SK-N-MC (cell line): ENCODE measurements around the gene DNAJC7.

Experiments used
- DNase-seq: peaks from one replicate; pipeline ENCODE4 v3.0.0-alpha.2; 2011; ENCODE audit warnings: low read depth, low spot score
- H3K27ac ChIP-seq: fragments of 200-600 bp; sonication (generic); 2 replicates; pipeline ENCODE4 v1.5.1; 2016; ENCODE audit warnings: mixed run types
- H3K36me3 ChIP-seq: fragments of 200-600 bp; sonication (generic); 2 replicates; pipeline ENCODE4 v1.6.1; 2017; ENCODE audit warnings: antibody characterized with exemption, low read length, mixed read lengths; ENCODE audit not compliant: insufficient read depth
- H3K4me3 ChIP-seq: fragments of 200-600 bp; sonication (generic); 2 replicates; pipeline ENCODE4 v1.5.1; 2016
- H3K9ac ChIP-seq: fragments of 200-600 bp; sonication (generic); 2 replicates; pipeline ENCODE4 v1.8.0; 2017; ENCODE audit warnings: mixed run types, mixed read lengths; ENCODE audit not compliant: insufficient read length
- H3K9me3 ChIP-seq: fragments of 200-600 bp; sonication (generic); 2 replicates; pipeline ENCODE4 v1.6.1; 2017; ENCODE audit warnings: low read depth, mild to moderate bottlenecking, antibody characterized with exemption, low read length, moderate library complexity, mixed read lengths
- EZH2 ChIP-seq: fragments of 200-600 bp; sonication (generic); IDR thresholded peaks from one replicate; pipeline ENCODE4 v1.6.1; 2017; ENCODE audit warnings: antibody characterized with exemption
- FOXP2 ChIP-seq: optimal IDR thresholded peaks from 2 replicates; pipeline ENCODE3; 2011; ENCODE audit warnings: mild to moderate bottlenecking, moderate library complexity; ENCODE audit not compliant: insufficient read depth; ENCODE audit errors: extremely low read length, control extremely low read depth
- POLR2AphosphoS5 ChIP-seq: IDR thresholded peaks from 2 replicates; pipeline ENCODE4 v1.6.1; 2012; ENCODE audit warnings: mild to moderate bottlenecking, low read depth, low read length, borderline replicate concordance

DNAJC7 gene

DNA sequence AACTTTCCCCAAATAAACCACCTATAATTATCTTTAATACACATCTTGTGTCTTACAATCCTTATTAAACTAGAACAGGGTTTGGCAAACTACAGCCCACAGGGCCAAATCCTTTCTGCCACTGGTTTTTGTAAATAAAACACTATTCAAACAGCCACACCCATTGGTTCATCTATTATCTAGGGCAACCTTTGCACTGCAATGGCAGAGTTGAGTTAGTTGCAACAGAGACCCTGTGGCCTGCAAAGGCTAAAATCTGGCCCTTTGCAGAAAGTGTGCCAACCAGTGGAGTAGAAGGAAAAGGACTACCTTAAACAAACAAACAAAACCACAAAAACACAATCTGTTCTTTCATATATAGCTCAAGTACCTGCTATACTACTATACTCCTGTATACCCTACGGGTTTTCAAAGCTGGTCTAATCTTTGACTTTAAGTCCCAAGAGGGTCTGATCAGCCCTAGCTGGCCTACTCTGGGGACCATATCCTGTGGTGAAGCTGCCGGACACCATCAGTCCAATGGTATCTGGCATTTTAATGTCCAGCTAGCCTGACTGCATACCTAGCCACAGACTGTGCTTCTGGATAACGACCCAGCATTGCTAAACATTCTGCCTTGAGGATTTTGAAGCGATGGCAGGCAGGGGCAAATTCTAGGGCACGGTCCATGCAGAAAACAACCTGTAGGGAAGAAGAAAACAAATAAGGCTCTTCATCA is 27.4 kb downstream of the DNAJC7 start:
- Histone ChIP-seq H3K36me3 (peaks cover 90% of the 10 kb centered on the region), H3K9ac (no peak overlapping the region), H3K9me3 (no peaks in the 10 kb centered on the region), H3K27ac (no peak overlapping the region), H3K4me3 (no peak overlapping the region)
- DNase-seq: no peak
- TF ChIP-seq POLR2AphosphoS5: no peak
- no peak for TF ChIP-seq FOXP2
- no peak for TF ChIP-seq EZH2

- no peak overlapping the region for H3K4me3 ChIP-seq
- DNase-seq: no peak
- H3K9me3 ChIP-seq: no peaks in the 10 kb centered on the region
- TF ChIP-seq POLR2AphosphoS5 (no peak), FOXP2 (no peak), EZH2 (no peak)
- H3K36me3 ChIP-seq: peaks cover 92% of the 10 kb centered on the region
- H3K27ac ChIP-seq: peak overlapping the region; percentile 73; the same call in 1 of the 2 replicates
- no peak overlapping the region for H3K9ac ChIP-seq
Observed at GRCh38 chr17:41988418-41988817, 28.8 kb downstream of the DNAJC7 start.

DNA sequence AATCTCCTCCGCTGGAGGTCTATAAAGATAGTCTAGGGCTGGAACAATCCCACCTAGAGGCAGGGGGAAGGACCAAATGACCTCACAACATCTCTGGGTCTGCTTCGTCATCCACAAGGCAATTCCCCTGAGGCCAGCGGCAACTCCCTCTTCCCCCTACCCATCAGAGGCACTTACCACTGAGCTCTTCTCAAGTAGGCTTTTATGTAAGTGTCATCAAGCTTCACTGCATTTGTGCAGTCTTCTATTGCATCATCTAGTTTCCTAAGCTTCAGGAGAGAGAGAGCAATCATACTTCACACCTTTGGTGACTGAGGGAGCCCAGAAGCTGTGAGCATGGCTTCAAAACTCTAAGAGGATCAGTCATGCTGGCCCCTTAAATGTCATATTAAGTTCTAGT is 29.6 kb downstream of the DNAJC7 start:
- Histone ChIP-seq H3K9ac (no peak overlapping the region), H3K27ac (peak overlapping the region; percentile 73), H3K4me3 (no peak overlapping the region), H3K9me3 (no peaks in the 10 kb centered on the region), H3K36me3 (peaks cover 92% of the 10 kb centered on the region)
- TF ChIP-seq EZH2 (no peak), POLR2AphosphoS5 (no peak), FOXP2 (no peak)
- DNase-seq: no peak

GRCh38 chr17:41986634-41987033 is 30.6 kb downstream of the DNAJC7 start:
- TF ChIP-seq POLR2AphosphoS5 (no peak), FOXP2 (no peak)
- peaks cover 94% of the 10 kb centered on the region for H3K36me3 ChIP-seq
- no peaks in the 10 kb centered on the region for H3K9me3 ChIP-seq
- DNase-seq: no peak
- no peak overlapping the region for H3K4me3 ChIP-seq
- no peak overlapping the region for H3K9ac ChIP-seq
- peak overlapping the region; percentile 73; the same call in 1 of the 2 replicates for H3K27ac ChIP-seq

- no peak for DNase-seq
- H3K4me3 ChIP-seq: no peak overlapping the region
- no peaks in the 10 kb centered on the region for H3K9me3 ChIP-seq
- no peak for TF ChIP-seq POLR2AphosphoS5
- no peak for TF ChIP-seq EZH2
- TF ChIP-seq FOXP2: no peak
- H3K36me3 ChIP-seq: peaks cover 94% of the 10 kb centered on the region
- H3K27ac ChIP-seq: no peak overlapping the region
- H3K9ac ChIP-seq: no peak overlapping the region
Observed at GRCh38 chr17:41985919-41986318, 31.3 kb downstream of the DNAJC7 start.

GRCh38 chr17:41984454-41984853 is 32.8 kb downstream of the DNAJC7 start:
- Histone ChIP-seq H3K9me3 (no peaks in the 10 kb centered on the region), H3K9ac (no peak overlapping the region), H3K4me3 (no peak overlapping the region), H3K27ac (no peak overlapping the region), H3K36me3 (peaks cover 90% of the 10 kb centered on the region)
- DNase-seq: no peak
- TF ChIP-seq FOXP2 (no peak), POLR2AphosphoS5 (no peak), EZH2 (no peak)

DNA sequence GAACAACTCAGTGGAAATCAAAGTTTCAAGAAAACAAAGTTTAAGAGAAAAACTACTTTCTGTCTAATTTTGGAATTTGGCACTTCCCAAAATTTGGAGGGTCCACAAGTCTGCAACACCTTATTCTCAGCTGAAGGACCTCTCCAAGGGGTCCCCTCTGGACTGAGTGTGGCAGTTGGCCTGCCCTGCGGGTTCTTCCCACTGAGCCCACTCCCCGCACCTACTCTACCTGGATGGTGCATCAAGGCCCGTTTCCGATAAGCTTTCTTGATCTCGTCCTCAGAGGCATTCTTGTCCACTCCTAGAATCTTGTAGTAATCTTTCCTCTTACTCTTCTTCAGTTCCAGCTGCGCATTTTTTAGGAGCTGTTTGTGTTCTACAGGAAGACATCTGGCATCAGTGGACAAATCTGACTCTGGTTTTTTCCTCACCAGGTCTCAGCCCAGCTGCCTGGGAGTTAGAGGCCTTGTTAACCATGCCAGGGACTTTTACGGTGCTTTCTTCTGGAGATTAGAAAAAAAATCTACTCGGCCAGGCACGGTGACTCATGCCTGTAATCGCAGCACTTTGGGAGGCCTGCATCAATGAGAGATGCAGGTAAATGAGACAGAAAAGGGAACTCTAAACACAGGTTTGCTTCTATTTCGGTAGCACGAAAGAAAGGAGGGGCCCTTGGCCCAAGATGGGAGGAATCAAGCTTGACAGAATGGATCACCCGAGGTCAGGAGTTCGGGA is 35.0 kb downstream of the DNAJC7 start:
- Histone ChIP-seq H3K27ac (no peak overlapping the region), H3K9ac (no peak overlapping the region), H3K36me3 (peaks cover 79% of the 10 kb centered on the region), H3K4me3 (no peak overlapping the region), H3K9me3 (no peaks in the 10 kb centered on the region)
- TF ChIP-seq FOXP2 (no peak), EZH2 (no peak), POLR2AphosphoS5 (no peak)
- DNase-seq: no peak

GRCh38 chr17:41977991-41978390 is 39.2 kb downstream of the DNAJC7 start:
- Histone ChIP-seq H3K27ac (no peak overlapping the region), H3K9me3 (no peaks in the 10 kb centered on the region), H3K36me3 (peaks cover 84% of the 10 kb centered on the region), H3K9ac (no peak overlapping the region), H3K4me3 (no peak overlapping the region)
- no peak for DNase-seq
- no peak for TF ChIP-seq EZH2
- TF ChIP-seq POLR2AphosphoS5: no peak
- TF ChIP-seq FOXP2: no peak

GRCh38 chr17:41976142-41976768 is 41.0 kb downstream of the DNAJC7 start:
- no peak overlapping the region for H3K27ac ChIP-seq
- H3K36me3 ChIP-seq: peaks cover 82% of the 10 kb centered on the region
- no peak for DNase-seq
- no peak overlapping the region for H3K9ac ChIP-seq
- no peaks in the 10 kb centered on the region for H3K9me3 ChIP-seq
- TF ChIP-seq POLR2AphosphoS5 (peak; percentile 20; the same call in 1 of the 2 replicates), FOXP2 (no peak)
- H3K4me3 ChIP-seq: no peak overlapping the region
